HCT116 (cell line): Measurements from ENCODE around the gene ATXN1. TPM values are rescaled to one million over a fixed set of nuclear protein-coding genes. Genes with fewer than 3 reads are reported as not detected.

ENCODE experiments used
- ATAC-seq: fragments of 200-7000 bp; cut with Tn5 transposase; 2 replicates; pipeline ENCODE4 v1.9.1; 2020; ENCODE audit warnings: mild to moderate bottlenecking, moderate library complexity
- BruUV-seq: library from RNA; stranded (reverse); fragments of 400-500 nt; replicated peaks from 2 replicates; lab custom pipeline; 2021; lab: Mats Ljungman, UMichigan
- CTCF ChIA-PET: fragments of 300-600 bp; sonication (Branson Sonifier 250); formaldehyde crosslinking; loops from one replicate; lab custom pipeline; 2021; ENCODE audit warnings: antibody characterized with exemption; lab: Charles Lee
- POLR2A ChIA-PET: fragments of 300-600, 350-600 bp; sonication (Branson Sonifier 250); formaldehyde crosslinking; loops from one replicate; lab custom pipeline; 2021; ENCODE audit warnings: antibody characterized with exemption; lab: Charles Lee
- RAD21 ChIA-PET, 2 experiments: fragments of 300-600 bp; sonication (Branson Sonifier 250); formaldehyde crosslinking; loops; one replicate each; lab custom pipeline; 2023; ENCODE audit warnings: low total read pairs in 2 of 2; ENCODE audit not compliant: uncharacterized antibody in 2 of 2, unreplicated experiment in 2 of 2, low non-redundant PET in 1 of 2; lab: Charles Lee
- DNase-seq: peaks from one replicate; pipeline ENCODE4 v3.0.0-alpha.2; 2010; ENCODE audit warnings: low read depth, low spot score
- H2AFZ ChIP-seq: fragments of 200-600 bp; shearing (Covaris generic), sonication (generic); 2 replicates; pipeline ENCODE4 v1.6.1; 2017; ENCODE audit warnings: low read depth, mixed run types, mixed read lengths, antibody characterized with exemption, low read length; ENCODE audit not compliant: poor library complexity, severe bottlenecking
- H3K27ac ChIP-seq: 2 replicates; pipeline ENCODE4 v1.5.1; 2012; ENCODE audit warnings: low read depth, low read length
- H3K27me3 ChIP-seq: fragments of 200-600 bp; sonication (generic); 2 replicates; pipeline ENCODE4 v1.6.1; 2016; ENCODE audit warnings: mixed run types, low read length, mixed read lengths; ENCODE audit not compliant: insufficient read depth
- H3K36me3 ChIP-seq, 2 experiments: fragments of 200-500 bp in 1 of 2; fragments of 200-600 bp in 1 of 2; sonication (Bioruptor generic) in 1 of 2; sonication (generic) in 1 of 2; 2 replicates each; pipeline versions ENCODE4 v1.5.1 to v1.6.1; 2014 to 2016; ENCODE audit warnings: low read length in 2 of 2, inconsistent platforms in 1 of 2, mixed read lengths in 1 of 2, mixed run types in 1 of 2; ENCODE audit not compliant: insufficient read depth in 2 of 2, control insufficient read depth in 1 of 2
- H3K4me1 ChIP-seq, 2 experiments: fragments of 200-600 bp in 1 of 2; sonication (generic) in 1 of 2; 2 replicates each; pipeline versions ENCODE4 v1.5.1 to v1.6.1; 2012 to 2017; ENCODE audit warnings: low read length in 2 of 2, inconsistent platforms in 1 of 2, mild to moderate bottlenecking in 1 of 2, mixed read lengths in 1 of 2, mixed run types in 1 of 2, moderate library complexity in 1 of 2; ENCODE audit not compliant: insufficient read depth in 2 of 2, control insufficient read depth in 1 of 2
- H3K4me2 ChIP-seq: fragments of 200-600 bp; sonication (generic); 2 replicates; pipeline ENCODE4 v1.6.1; 2017; ENCODE audit warnings: mixed run types, low read length, mixed read lengths
- H3K4me3 ChIP-seq, 2 experiments: fragments of 200-600 bp in 1 of 2; sonication (generic) in 1 of 2; replicated peaks in 1 of 2; 2 replicates each; pipeline ENCODE4 v1.5.1; 2011 to 2016; ENCODE audit warnings: low read length in 2 of 2, control low read depth in 1 of 2, low read depth in 1 of 2, mild to moderate bottlenecking in 1 of 2, mixed read lengths in 1 of 2, mixed run types in 1 of 2
- H3K79me2 ChIP-seq: fragments of 200-600 bp; sonication (generic); 2 replicates; pipeline ENCODE4 v1.6.1; 2017; ENCODE audit warnings: mild to moderate bottlenecking, mixed run types, low read length, moderate library complexity, mixed read lengths; ENCODE audit not compliant: insufficient read depth
- H3K9ac ChIP-seq: fragments of 200-600 bp; sonication (generic); 2 replicates; pipeline ENCODE4 v1.6.1; 2016; ENCODE audit warnings: low read length, mixed read lengths
- H3K9me2 ChIP-seq: fragments of 200-600 bp; sonication (generic), shearing (Covaris generic); 2 replicates; pipeline ENCODE4 v1.6.1; 2017; ENCODE audit warnings: mixed run types, mild to moderate bottlenecking, moderate library complexity; ENCODE audit not compliant: insufficient read depth
- H3K9me3 ChIP-seq, 2 experiments: fragments of 200-500 bp in 1 of 2; fragments of 200-600 bp in 1 of 2; sonication (Bioruptor generic) in 1 of 2; sonication (generic) in 1 of 2; 2 replicates each; pipeline ENCODE4 v1.6.1; 2014 to 2017; ENCODE audit warnings: low read length in 2 of 2, mixed read lengths in 2 of 2, inconsistent platforms in 1 of 2, low read depth in 1 of 2, mild to moderate bottlenecking in 1 of 2, mixed run types in 1 of 2, moderate library complexity in 1 of 2; ENCODE audit not compliant: control insufficient read depth in 1 of 2, insufficient read depth in 1 of 2
- H4K20me1 ChIP-seq: fragments of 200-600 bp; sonication (generic), shearing (Covaris generic); 2 replicates; pipeline ENCODE4 v1.6.1; 2017; ENCODE audit warnings: mixed run types, mild to moderate bottlenecking, moderate library complexity; ENCODE audit not compliant: insufficient read depth
- ATF3 ChIP-seq: IDR thresholded peaks from 2 replicates; pipeline ENCODE4 v1.6.1; 2012
- EZH2phosphoT487 ChIP-seq: fragments of 200-600 bp; IDR thresholded peaks from 2 replicates; pipeline ENCODE4 v1.6.1; 2018; ENCODE audit warnings: antibody characterized with exemption, borderline replicate concordance
- JUND ChIP-seq: IDR thresholded peaks from 2 replicates; pipeline ENCODE4 v1.6.1; 2012
- POLR2AphosphoS5 ChIP-seq: IDR thresholded peaks from 2 replicates; pipeline ENCODE4 v1.6.1; 2011; ENCODE audit warnings: mild to moderate bottlenecking, low read depth, low read length, moderate library complexity
- REST ChIP-seq: IDR thresholded peaks from 2 replicates; pipeline ENCODE4 v1.6.1; 2012; ENCODE audit warnings: low read depth
- SIN3A ChIP-seq: IDR thresholded peaks from 2 replicates; pipeline ENCODE4 v1.6.1; 2012; ENCODE audit warnings: low read depth
- YY1 ChIP-seq: IDR thresholded peaks from 2 replicates; pipeline ENCODE4 v1.6.1; 2011; ENCODE audit warnings: low read length, low read depth, moderate library complexity, mild to moderate bottlenecking; ENCODE audit not compliant: insufficient replicate concordance; ENCODE audit errors: extremely low read depth
- intact Hi-C: fragments of 100-400 bp; cut with micrococcal nuclease; formaldehyde crosslinking; loops from 2 replicates; pipeline ENCODE4 v1.10.0; 2022
- total RNA-seq: library from RNA; stranded (reverse); gene quantifications from one replicate; pipeline ENCODE4 v1.2.1, GENCODE V29; 2021; ENCODE audit not compliant: unreplicated experiment
- TF ChIP-seq, protein P1 (sequence below), 3 experiments: fragments of 200-600 bp in 1 of 3; sonication (generic) in 1 of 3; IDR thresholded peaks in 2 of 3; conservative IDR thresholded peaks in 1 of 3; 2 replicates each; pipeline ENCODE4 v1.5.1; 2012 to 2017; ENCODE audit warnings: low read depth in 2 of 3, low read length in 2 of 3, antibody characterized with exemption in 1 of 3, borderline replicate concordance in 1 of 3, control low read depth in 1 of 3, mild to moderate bottlenecking in 1 of 3, mixed read lengths in 1 of 3, mixed run types in 1 of 3, moderate library complexity in 1 of 3; ENCODE audit not compliant: insufficient read depth in 1 of 3

Gene ATXN1
- total RNA-seq, 1 experiment from 2014 or later: 21.0 TPM

GRCh38 chr6:16503241-16503775, 258.0 kb downstream of the ATXN1 start:
- no peaks in the 10 kb centered on the region for H3K4me1 ChIP-seq
- H3K27me3 ChIP-seq: no peaks in the 10 kb centered on the region
- no peaks in the 10 kb centered on the region for H3K79me2 ChIP-seq
- TF ChIP-seq, protein P1, sequence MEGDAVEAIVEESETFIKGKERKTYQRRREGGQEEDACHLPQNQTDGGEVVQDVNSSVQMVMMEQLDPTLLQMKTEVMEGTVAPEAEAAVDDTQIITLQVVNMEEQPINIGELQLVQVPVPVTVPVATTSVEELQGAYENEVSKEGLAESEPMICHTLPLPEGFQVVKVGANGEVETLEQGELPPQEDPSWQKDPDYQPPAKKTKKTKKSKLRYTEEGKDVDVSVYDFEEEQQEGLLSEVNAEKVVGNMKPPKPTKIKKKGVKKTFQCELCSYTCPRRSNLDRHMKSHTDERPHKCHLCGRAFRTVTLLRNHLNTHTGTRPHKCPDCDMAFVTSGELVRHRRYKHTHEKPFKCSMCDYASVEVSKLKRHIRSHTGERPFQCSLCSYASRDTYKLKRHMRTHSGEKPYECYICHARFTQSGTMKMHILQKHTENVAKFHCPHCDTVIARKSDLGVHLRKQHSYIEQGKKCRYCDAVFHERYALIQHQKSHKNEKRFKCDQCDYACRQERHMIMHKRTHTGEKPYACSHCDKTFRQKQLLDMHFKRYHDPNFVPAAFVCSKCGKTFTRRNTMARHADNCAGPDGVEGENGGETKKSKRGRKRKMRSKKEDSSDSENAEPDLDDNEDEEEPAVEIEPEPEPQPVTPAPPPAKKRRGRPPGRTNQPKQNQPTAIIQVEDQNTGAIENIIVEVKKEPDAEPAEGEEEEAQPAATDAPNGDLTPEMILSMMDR (IDR thresholded peaks at IDR 0.05 in 2 of 3, conservative IDR thresholded peaks at IDR 0.05 in 1 of 3; ENCODE audit: borderline replicate concordance in 1 of 3, insufficient read depth in 1 of 3, low read depth in 2 of 3, low read length in 2 of 3): no peak
- TF ChIP-seq JUND (no peak), ATF3 (no peak), REST (no peak), POLR2AphosphoS5 (no peak), EZH2phosphoT487 (no peak), YY1 (no peak), SIN3A (no peak)
- H4K20me1 ChIP-seq: no peaks in the 10 kb centered on the region
- BruUV-seq: no TSS peak
- RAD21 ChIA-PET: interaction anchor here in 1 of 2 experiments (0.6 kb wide), 1 partner anchor 9 kb away, joined by 3 read pairs; no protein-coding TSS in a partner anchor
- no peak overlapping the region for H3K4me3 ChIP-seq
- H3K36me3 ChIP-seq: no peaks in the 10 kb centered on the region
- H3K9ac ChIP-seq: no peak overlapping the region
- no peaks in the 10 kb centered on the region for H3K9me3 ChIP-seq
- POLR2A ChIA-PET: no interaction called here
- ATAC-seq (no peak), DNase-seq (no peak)
- no peak overlapping the region for H2AFZ ChIP-seq
- H3K4me2 ChIP-seq: no peak overlapping the region
- H3K9me2 ChIP-seq: no peaks in the 10 kb centered on the region
- H3K27ac ChIP-seq: no peak overlapping the region
- intact Hi-C loops: no loop called here
- CTCF ChIA-PET: interaction anchor here (0.7 kb wide), 1 partner anchor 11 kb away, joined by 3 read pairs; no protein-coding TSS in a partner anchor
